HCT116 (cell line): ENCODE measurements around the gene CDC45.

ENCODE experiments used
- ATF3 ChIP-seq: IDR thresholded peaks from 2 replicates; pipeline ENCODE4 v1.6.1; 2012
- CEBPB ChIP-seq: IDR thresholded peaks from 2 replicates; pipeline ENCODE4 v1.6.1; 2012; ENCODE audit warnings: low read depth
- CTCF ChIP-seq, 3 experiments: fragments of 200-600 bp in 1 of 3; sonication (generic) in 1 of 3; IDR thresholded peaks in 2 of 3; conservative IDR thresholded peaks in 1 of 3; 2 replicates each; pipeline ENCODE4 v1.5.1; 2012 to 2017; ENCODE audit warnings: low read depth in 2 of 3, low read length in 2 of 3, antibody characterized with exemption in 1 of 3, borderline replicate concordance in 1 of 3, control low read depth in 1 of 3, mild to moderate bottlenecking in 1 of 3, mixed read lengths in 1 of 3, mixed run types in 1 of 3, moderate library complexity in 1 of 3; ENCODE audit not compliant: insufficient read depth in 1 of 3
- ELF1 ChIP-seq: IDR thresholded peaks from 2 replicates; pipeline ENCODE4 v1.6.1; 2012; ENCODE audit warnings: low read depth, borderline replicate concordance
- EZH2 ChIP-seq: fragments of 200-600 bp; sonication (generic); IDR thresholded peaks from 2 replicates; pipeline ENCODE4 v1.6.1; 2017; ENCODE audit warnings: antibody characterized with exemption, mixed run types
- EZH2phosphoT487 ChIP-seq: fragments of 200-600 bp; IDR thresholded peaks from 2 replicates; pipeline ENCODE4 v1.6.1; 2018; ENCODE audit warnings: antibody characterized with exemption, borderline replicate concordance
- MAX ChIP-seq: IDR thresholded peaks from 2 replicates; pipeline ENCODE4 v1.6.1; 2012
- POLR2A ChIP-seq: IDR thresholded peaks from 2 replicates; pipeline ENCODE4 v1.7.0; 2011; ENCODE audit warnings: borderline replicate concordance; ENCODE audit not compliant: insufficient read depth, insufficient read length; ENCODE audit errors: extremely low read depth
- POLR2AphosphoS5 ChIP-seq: IDR thresholded peaks from 2 replicates; pipeline ENCODE4 v1.6.1; 2011; ENCODE audit warnings: mild to moderate bottlenecking, low read depth, low read length, moderate library complexity
- SIN3A ChIP-seq: IDR thresholded peaks from 2 replicates; pipeline ENCODE4 v1.6.1; 2012; ENCODE audit warnings: low read depth
- TF ChIP-seq, protein P1 (sequence below): IDR thresholded peaks from 2 replicates; pipeline ENCODE4 v1.6.1; 2011; ENCODE audit warnings: mild to moderate bottlenecking, low read length, moderate library complexity; ENCODE audit not compliant: insufficient replicate concordance; ENCODE audit errors: extremely low read depth

- TF ChIP-seq, protein P1, sequence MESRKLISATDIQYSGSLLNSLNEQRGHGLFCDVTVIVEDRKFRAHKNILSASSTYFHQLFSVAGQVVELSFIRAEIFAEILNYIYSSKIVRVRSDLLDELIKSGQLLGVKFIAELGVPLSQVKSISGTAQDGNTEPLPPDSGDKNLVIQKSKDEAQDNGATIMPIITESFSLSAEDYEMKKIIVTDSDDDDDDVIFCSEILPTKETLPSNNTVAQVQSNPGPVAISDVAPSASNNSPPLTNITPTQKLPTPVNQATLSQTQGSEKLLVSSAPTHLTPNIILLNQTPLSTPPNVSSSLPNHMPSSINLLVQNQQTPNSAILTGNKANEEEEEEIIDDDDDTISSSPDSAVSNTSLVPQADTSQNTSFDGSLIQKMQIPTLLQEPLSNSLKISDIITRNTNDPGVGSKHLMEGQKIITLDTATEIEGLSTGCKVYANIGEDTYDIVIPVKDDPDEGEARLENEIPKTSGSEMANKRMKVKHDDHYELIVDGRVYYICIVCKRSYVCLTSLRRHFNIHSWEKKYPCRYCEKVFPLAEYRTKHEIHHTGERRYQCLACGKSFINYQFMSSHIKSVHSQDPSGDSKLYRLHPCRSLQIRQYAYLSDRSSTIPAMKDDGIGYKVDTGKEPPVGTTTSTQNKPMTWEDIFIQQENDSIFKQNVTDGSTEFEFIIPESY = no peak
- TF ChIP-seq CTCF (IDR thresholded peaks at IDR 0.05 in 2 of 3, conservative IDR thresholded peaks at IDR 0.05 in 1 of 3; ENCODE audit: borderline replicate concordance in 1 of 3, insufficient read depth in 1 of 3, low read depth in 2 of 3, low read length in 2 of 3) (no peak), ELF1 (no peak), MAX (no peak), POLR2AphosphoS5 (no peak), CEBPB (no peak), POLR2A (no peak), EZH2 (no peak), ATF3 (no peak), SIN3A (no peak), EZH2phosphoT487 (no peak)
Observed at GRCh38 chr22:19550382-19550781, 70.7 kb downstream of the CDC45 start.
